HG02943 (cell line): Measurements from ENCODE around the gene YBX3.

Source experiments
- ATAC-seq: cut with Tn5 transposase; IDR thresholded peaks from one replicate; pipeline ENCODE4 v1.9.1; 2021; ENCODE audit warnings: mild to moderate bottlenecking, low read depth, moderate library complexity; ENCODE audit not compliant: unreplicated experiment

The YBX3 gene

DNA sequence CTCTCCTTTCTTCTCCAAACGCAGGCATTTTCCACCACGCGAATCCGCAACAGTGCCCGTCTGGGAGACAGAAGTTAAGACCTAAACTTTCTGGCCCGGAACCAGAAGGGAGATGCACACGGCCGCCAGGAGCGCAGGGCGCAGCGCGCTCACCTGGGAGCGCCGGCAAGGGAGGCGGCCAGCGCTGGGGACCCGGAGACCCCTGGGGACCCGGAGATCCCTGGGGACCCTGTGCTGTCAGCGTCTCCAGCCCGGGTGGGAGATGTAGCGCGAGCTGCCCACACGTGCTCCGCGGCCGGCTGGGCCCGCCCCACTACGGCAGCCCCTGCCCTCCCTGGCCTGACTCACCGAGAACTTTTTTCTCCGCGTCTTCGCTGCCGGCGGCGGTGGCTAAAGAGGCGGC, 620 bp downstream of the YBX3 start:
- ATAC-seq, result peak; percentile 50

DNA sequence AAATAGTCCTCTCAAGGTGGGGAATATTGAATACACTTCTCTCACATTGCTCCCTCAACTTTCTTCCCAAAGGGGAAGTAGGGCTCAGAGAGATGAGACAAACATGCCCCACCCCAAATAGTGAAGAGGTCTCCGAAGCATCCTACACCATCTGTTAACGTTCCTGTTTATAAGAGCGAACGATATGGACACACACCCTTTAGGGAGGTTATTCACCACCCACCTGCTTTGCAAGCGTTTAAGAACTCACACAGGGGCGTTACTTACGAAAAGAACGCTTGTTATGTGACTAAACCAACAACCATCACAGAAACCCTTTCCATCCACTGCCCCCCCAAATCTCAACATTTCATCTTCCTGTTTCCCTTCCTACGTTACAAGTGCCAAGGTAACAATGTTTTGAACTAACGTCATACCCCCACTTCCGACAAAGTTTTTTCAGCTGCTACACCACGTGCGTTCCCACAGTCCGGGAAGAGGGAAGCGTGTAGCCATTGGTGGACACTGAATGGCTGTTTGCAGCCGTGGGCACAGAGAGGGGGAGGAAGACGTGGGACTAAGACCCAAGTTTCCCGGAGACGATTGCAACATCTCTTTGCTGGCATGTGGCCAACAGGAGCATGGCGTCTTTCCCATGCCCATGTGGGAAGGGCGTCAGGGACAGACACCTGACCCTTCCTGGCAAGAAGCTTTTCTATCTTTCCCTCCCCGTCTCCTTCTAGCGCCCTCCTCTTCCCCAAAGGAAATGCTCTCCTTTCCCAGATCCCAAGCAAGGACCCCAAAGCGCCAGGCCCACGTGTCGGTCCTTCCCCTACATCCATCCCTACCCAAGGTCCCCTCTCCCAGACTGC, 1.2 kb downstream of the YBX3 start:
- ATAC-seq, result peak; percentile 21

DNA sequence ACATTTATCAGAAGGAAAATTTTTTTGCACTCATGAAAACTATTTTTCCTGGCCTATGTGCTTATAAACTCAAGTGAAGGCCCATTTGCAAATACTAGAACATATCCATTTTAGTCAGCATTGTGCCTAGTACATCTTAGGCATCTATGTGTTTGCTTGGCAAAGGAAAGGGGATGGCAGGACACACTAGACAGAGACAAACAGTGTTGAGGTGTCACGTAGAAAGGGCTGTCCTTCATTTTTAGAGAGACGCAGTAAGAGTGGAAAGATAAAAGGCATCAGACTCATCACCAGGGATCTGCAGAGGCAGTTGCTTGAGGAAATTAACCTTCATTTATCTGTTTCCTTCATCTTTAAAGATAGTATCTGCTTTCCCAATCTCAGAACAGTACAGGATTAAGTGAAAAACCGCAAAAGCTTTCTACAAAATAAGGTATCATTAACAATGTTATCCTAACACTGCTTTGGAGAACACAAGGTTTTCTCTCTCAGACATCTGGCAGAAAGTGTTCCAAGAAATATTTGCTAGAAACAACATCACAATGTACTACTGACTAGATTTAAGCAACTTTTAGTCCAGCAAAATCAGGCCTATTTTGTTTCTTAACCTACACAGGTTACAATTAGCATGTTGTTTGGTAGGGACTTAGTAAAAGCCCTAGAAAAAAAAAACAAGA, 2.0 kb downstream of the YBX3 start:
- no peak for ATAC-seq

DNA sequence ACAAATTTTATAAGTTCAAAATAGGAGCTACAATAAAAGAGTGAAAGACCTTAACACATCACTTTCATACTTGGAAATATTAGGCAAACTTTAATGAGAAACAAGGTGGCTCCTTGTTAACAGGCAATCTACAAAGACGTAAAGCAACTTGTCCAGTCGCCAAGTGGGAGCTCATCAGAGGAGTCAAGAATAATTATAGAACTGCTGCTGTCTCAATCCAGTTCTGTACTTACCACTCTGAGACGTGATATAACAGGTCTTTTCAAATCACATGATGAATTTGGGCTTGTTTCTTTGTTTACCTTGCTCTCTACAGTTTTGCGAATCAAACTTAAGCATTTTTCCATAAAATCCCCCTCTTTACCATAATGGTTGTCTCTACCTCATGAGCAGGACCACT, 3.6 kb downstream of the YBX3 start:
- ATAC-seq, result no peak

DNA sequence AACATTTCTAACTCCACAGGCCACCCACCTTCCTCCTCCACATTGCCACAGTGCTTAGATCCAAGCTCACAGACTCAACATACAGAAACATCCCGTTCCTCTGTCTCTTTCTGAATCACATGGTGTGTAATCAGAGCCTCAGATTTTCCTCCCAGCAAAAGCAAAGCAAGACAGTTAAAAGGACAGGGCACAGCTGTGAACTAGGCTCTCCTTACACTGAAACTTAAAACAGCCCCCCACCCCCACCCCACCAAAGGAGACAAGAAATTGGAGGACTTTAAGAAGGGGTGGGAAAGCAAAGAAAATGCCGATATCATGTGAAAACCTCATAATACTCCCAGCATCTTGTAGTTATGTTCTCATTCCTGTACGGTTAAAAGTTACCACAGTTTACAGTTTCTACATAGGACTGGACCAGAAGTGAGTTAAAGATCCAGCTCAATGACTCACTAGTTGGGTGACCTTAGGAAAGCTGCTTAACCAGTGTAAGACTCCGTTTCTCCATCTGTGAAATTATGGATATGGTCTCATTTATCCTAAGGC, 4.8 kb downstream of the YBX3 start:
- ATAC-seq, result no peak

DNA sequence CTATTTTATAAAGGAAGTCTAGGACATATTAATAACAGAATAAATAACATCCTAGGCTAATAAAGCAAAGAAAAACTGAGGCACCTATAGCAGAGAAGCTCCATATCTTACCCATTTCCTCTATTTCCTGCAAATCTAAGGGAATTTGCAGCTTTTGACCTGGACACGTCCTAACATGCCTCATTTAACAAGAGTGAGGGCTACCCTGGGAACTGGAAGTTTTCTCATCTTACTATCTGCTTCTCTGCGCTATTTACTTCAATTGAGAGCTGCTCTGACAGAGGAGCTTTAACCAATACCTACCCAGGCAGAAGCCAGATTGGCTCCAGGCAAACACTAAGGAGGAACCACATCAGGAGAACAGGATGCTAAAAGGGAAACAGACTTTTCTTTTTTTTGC, 5.7 kb downstream of the YBX3 start:
- ATAC-seq, result no peak

DNA sequence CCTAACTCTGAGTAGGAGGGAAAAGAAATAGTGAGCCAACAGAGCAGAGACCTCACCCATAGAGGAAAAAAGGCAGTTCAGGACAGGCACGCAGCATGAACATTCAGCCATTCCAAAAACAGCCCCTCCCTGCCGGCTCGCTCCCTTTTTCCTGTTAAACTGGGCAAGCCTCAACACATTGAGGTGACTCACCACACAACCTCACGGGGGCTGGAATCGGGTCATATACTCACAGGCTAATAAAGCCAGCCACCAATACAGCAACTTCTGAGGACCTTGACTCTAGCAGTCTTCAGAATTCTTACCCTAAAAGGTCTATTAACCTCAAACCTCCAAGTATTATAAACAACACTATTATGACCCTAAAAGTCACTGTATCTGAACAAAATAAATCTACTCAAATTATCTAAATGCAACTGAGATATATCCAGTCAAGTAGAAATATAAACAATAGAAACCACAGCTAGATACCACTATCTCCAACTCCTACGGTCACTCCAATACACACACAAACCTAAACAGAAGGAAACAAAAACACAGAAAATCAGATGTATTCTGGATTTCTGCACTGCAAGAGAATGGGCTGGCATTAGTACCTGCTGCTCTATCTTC, 6.3 kb downstream of the YBX3 start:
- ATAC-seq, result no peak

DNA sequence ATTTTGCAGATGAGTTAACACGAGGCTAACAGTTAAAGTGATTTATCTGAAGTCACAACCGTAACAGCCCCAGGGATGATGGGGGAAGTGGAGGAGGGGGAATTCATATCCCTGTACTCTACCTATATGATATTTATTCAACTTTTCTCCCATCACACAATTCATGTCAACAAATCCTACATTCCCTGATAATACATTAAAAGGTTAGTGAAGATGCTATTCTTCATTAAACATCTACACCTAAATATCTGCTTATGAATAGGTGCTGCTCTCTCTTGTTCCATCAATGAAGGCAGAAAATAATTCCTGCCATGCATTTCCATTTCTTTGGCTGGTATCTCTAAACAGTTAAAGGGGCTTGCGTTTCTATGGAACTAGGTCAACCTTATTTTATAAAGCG, 6.8 kb downstream of the YBX3 start:
- ATAC-seq, result no peak

DNA sequence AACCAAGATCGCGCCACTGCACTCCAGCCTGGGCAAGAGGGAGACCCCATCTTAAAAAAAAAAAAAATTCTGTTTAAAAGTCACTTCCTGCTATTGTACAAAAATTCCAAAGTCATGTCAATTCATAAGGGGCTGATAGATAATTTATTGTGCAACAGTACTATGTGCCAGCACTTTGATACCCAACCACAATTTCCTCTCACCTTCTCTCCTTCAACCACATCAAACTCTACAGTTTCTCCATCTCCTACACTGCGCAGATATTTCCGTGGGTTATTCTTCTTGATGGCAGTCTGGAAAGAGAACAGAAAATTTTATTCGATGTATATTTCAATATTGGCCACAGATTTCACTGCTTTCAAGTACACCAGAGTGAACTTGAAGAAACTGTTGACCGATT, 7.6 kb downstream of the YBX3 start:
- ATAC-seq, result no peak

DNA sequence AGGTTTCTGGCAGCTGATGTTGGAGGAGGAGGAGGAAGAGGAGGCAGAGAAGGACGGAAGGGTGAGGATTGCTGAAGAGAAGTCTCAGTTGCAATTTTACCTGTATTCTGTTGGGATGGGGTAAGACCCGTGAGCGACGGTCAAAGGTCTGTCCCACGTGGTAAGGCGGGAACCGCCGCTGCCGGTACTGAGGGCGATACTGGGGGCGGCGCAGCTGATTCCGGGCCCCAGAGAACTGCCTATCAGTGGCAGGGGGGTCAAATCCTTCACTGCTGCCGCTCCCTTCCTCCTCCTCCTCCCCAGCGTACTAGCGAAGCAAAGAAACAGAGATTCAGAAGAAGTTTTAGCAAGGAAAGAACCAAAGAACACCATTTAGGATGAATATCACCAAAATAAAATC, 13.3 kb downstream of the YBX3 start:
- ATAC-seq, result no peak

DNA sequence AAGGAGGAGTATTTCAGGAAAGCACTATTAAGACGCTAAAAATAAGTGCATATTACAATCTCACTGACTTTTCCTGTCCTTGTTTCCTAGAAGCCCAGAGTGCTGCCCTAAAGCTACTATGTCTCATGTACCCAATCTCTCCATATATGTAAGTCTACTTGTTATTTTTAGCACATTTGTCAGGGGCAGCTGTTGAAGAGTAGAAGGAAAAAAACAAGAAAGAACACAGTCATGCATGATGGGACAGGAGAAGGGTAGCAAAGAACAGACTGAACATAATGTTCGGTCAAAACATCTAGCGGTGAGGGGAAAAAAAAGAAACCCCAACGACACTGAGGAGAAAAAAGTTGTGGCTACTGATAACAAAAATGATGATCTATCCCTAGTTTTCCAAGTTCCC, 14.3 kb downstream of the YBX3 start:
- ATAC-seq, result no peak

DNA sequence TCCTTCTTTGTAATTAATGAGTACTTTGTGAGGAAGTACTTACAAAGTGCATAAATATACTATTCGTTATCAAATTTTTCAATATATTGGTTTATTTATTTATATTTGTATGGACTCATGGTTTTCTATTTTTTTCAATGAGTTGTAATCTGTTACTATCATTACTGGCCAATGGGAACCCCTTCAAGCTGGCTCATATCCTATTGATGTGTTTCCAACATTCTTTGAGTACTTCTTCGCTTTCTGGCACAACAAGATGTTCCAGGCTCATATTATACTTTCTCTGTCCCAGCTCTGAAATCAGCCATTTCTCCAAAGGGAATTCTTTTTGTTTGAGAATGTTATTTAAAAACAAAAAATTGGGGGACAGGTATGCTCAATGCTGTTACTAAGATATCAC, 17.5 kb downstream of the YBX3 start:
- no peak for ATAC-seq

DNA sequence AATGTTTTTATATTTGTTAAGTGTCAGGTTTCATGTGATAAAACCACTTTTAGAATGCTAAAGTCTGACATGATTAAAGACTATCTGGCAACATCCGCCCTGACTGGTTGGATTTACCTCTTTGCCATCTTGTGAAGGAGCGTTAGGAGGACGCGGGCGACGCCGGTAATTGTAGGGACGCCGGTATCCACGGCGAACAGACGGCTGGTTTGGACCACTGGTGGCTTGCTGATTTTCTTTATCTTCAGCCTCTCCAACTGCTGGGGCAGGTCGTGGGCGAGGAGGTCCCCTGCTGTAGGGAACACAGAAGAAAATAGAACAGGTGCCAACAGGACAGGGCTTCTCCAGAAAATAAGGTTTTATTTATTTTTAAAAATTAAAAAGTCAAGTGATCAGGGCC, 21.3 kb downstream of the YBX3 start:
- ATAC-seq, result no peak

DNA sequence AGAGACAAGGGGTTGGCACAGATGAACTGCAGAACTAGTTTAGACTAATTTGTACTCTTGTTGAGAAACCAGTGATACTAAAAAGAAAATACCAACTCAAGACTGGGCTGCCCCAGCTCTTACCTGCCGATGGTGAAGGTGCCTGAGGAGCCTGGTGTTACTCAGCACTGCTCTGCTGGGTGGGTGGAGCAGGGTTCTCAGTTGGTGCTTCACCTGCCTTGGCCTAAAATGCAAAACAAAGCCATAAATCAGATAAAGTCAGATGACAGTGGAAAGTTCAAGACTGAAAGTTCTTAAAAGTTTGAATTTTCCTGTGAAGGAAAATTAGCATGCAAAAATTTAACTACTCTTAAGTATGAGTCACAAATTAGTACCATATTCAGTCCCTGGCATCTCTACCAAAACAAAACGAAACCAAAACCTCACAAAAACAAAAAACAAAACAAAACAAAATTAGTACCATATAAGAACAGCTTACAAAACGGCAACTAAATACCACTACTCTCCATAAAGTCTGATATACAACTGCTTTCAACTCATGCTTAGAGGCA, 21.9 kb downstream of the YBX3 start:
- no peak for ATAC-seq

DNA sequence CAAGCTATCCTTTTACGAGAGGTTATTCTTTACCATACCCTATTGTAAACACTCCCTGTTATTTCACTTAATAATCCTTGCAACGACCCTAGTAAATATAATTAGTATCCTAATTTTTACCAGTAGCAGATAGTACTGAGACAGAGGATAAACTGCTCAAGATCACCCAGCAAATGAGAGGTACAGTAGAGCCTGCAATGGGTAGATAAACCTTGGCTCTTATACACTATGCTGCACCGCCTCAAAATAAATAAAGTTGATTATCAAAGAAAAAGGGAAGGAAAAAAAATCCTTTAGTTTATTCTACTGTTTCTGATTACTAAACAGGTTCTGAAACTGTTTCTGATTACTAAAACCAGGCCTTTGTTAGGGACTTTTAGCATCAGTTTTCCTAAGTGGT, 22.5 kb downstream of the YBX3 start:
- no peak for ATAC-seq

DNA sequence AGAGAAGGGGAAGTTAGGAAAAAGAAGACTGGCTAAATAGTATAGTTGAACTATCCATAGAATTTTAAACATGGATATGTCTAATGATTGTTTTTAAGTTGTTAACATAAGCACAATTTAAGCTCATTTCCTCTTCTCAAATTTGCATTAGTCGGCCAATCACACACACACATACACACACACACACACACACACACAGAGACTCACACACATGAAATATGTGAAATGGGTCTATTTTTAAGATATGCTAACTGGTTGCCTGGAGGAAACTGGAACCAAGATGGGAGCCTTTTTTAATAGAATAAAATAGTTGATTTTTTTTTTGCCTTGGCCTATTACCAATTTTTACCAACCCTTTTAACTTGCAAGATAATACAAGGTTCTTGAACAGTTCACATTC, 25.3 kb downstream of the YBX3 start:
- no peak for ATAC-seq

DNA sequence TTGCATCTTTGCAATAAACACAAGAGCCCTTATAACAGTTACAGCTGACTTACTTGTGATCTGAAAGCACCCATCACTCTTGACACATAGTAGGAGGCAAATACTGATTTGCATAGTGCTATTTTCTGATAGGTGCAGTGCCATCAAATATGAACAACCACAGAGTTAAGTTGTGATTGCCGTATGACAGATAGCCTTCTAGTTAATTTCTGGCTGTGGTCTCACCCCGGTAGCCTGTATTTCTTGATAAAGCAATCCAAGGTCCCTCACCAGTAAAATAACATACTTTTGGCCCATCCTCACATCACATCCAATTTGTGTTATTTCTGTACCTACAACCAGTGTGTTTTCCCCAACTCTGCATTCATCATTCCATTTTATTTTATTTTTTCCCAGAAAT, 26.0 kb downstream of the YBX3 start:
- ATAC-seq, result no peak

DNA sequence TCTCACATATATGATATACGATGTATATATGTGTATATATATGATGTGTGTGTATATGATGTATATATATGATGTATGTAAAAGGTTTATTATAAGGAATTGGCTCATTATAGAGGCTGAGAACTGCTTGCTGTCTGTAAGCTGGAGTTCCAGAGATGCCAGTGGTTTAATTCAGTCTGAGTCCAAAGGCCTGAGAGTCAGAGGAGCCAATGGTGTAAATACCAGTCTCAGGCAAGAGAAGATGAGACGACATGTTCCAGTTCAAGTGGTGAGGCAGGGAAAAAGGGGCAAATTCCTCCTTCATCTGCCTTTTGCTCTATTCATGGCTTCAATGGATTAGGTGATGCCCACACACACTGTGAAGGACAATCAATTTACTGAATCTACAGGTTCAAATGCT, 32.2 kb downstream of the YBX3 start:
- no peak for ATAC-seq

DNA sequence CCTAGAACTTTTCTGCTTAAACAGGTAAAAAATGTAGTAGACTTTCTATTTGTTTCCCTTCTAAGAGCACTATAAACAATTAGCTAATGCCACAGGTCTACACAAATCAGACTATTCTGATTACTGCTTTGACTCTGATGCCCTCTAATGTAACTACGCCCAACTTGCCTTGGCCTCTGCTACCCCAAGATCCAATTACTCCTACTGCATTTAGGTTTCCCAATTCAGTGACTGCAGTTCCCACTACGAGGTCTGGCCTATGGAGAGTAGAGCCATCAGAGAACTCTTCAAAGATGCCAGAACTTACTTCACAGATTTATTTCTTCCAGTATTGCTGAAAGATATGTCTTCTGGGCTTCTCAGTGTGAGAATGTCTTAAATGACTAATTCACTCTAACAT, 34.0 kb downstream of the YBX3 start:
- no peak for ATAC-seq

DNA sequence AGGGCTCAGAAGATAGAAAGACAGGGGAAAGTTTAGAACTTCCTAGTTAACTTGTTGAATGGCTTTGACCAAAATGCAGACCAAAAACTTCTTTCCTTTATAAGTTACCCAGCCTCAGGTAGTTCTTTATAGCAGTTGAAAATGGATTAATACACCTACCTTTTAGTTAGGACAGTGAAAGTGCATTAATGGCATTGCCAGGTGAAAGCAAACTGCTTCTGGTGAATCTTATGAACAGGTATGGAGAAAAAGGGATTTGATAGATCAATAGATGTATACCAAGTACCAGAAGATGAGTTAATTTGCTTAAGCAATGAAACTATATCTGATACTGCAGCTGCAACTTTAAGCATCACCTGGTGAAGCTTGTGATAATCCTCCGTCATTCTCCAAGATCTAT, 35.1 kb downstream of the YBX3 start:
- no peak for ATAC-seq

DNA sequence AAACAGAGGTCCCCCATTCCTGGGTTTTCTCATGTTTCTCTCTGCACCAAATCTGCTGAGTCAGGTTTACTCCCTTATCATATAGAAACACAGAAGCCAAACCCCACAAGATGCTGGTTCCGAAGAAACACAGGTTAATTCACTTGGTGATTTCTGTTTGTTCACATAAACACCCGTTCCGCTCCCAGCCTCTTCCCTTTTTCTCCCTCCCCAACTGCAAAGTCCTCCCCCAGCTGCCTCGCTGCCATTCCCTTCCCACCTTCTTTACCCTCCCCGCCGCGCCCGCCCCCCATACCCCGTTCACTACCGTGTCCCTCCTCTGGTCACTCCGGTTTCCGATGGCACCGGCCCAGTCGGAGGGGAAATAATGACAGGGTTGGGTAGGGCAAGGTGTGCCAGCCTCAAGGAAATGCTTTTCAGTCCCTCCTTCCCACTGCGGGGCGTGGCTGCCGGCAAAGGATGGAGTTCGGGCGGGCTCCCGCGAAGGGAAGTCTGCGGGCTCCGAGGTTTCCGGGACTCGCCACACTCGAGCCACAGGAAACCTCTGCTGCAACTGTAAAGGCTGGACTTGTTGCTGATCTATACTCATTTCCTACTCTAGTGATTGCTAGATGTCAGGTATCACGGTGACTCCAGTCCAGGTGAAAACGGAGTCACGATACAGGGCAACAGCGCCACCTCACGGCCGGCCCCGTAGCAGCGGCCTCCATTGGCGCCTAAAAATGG, 49.3 kb downstream of the YBX3 start, which contains the start of gene STYK1:
Gene STYK1, minus strand, starts transcription at position 394 of the 726 bp plus-strand sequence. CDS start 39,434 bp downstream, outside the sequence.
- ATAC-seq, result peak; percentile 71
